Spinal cord (tissue), 10 donors: ENCODE data around the gene NOS1AP. TPM values are rescaled to one million over a fixed set of nuclear protein-coding genes. Genes with fewer than 3 reads are reported as not detected.

Source experiments
- DNase-seq, 6 donors: peaks; one replicate each; pipeline versions ENCODE4 v3.0.0 to v3.0.0-alpha.2; 2013 to 2015; ENCODE audit warnings: low spot score in 6 of 6, low read depth in 4 of 6
- H3K27ac ChIP-seq: one replicate; pipeline ENCODE4 v1.5.1; 2013; ENCODE audit warnings: low read depth, low read length, control low read depth
- H3K27me3 ChIP-seq: one replicate; pipeline ENCODE4 v1.6.1; 2013; ENCODE audit warnings: low read length; ENCODE audit not compliant: control insufficient read depth, insufficient read depth
- H3K36me3 ChIP-seq: one replicate; pipeline ENCODE4 v1.6.1; 2013; ENCODE audit warnings: low read length; ENCODE audit not compliant: control insufficient read depth, insufficient read depth
- H3K4me1 ChIP-seq: one replicate; pipeline ENCODE4 v1.6.1; 2013; ENCODE audit warnings: low read length; ENCODE audit not compliant: control insufficient read depth, insufficient read depth
- H3K4me3 ChIP-seq: one replicate; pipeline ENCODE4 v1.5.1; 2013; ENCODE audit warnings: low read depth, low read length, control low read depth
- H3K9me3 ChIP-seq: one replicate; pipeline ENCODE4 v1.6.1; 2013; ENCODE audit warnings: low read length; ENCODE audit not compliant: control insufficient read depth, insufficient read depth
- WGBS: methylation state at CpG from one replicate; pipeline ENCODE4 v1.1.5; 2013; ENCODE audit warnings: missing lambda C conversion rate; ENCODE audit not compliant: insufficient coverage; 5-methylcytosine and 5-hydroxymethylcytosine counted together
- polyA plus RNA-seq, 2 donors: library from polyadenylated mRNA; unstranded; fragments of 120-200 nt; gene quantifications; one replicate each; pipeline ENCODE4 v1.2.1, GENCODE V29; 2013; ENCODE audit not compliant: insufficient read length in 2 of 2
- total RNA-seq, 2 donors: library from RNA; depleted of rRNA in 1 of 2; stranded (reverse); fragments of 120-200 nt in 1 of 2; fragments of >200 nt in 1 of 2; gene quantifications; one replicate each; pipeline versions ENCODE4 v1.2.3 to v1.2.4, GENCODE V29; 2013 to 2014
- donor health status: healthy.

Gene NOS1AP
- total and polyA plus RNA-seq, 4 donors, result 4.2 to 9.9 (median 8.1) TPM

GRCh38 chr1:162370721-162371120, 301.2 kb downstream of the NOS1AP start:
- Histone ChIP-seq H3K9me3 (no peaks in the 10 kb centered on the region), H3K27ac (no peak overlapping the region), H3K4me1 (peaks cover 17% of the 10 kb centered on the region), H3K27me3 (no peaks in the 10 kb centered on the region), H3K4me3 (no peak overlapping the region), H3K36me3 (peaks cover 20% of the 10 kb centered on the region)
- 80% methylated on average over 1 of the region's 3 CpGs for WGBS
- no peak for DNase-seq

- DNase-seq, result no peak
- Histone ChIP-seq H3K9me3 (no peaks in the 10 kb centered on the region), H3K27ac (no peak overlapping the region), H3K4me1 (peaks cover 17% of the 10 kb centered on the region), H3K27me3 (no peaks in the 10 kb centered on the region), H3K36me3 (peaks cover 20% of the 10 kb centered on the region), H3K4me3 (no peak overlapping the region)
- no CpG with 5 or more reads among the region's 6 CpGs for WGBS
Measured at GRCh38 chr1:162371611-162372010, 302.1 kb downstream of the NOS1AP start.

- no peaks in the 10 kb centered on the region for H3K9me3 ChIP-seq
- H3K4me1 ChIP-seq, result peaks cover 17% of the 10 kb centered on the region
- H3K27me3 ChIP-seq, result no peaks in the 10 kb centered on the region
- WGBS, result 78% methylated on average over 10 of the region's 13 CpGs
- H3K4me3 ChIP-seq, result no peak overlapping the region
- peaks cover 12% of the 10 kb centered on the region for H3K36me3 ChIP-seq
- H3K27ac ChIP-seq, result no peak overlapping the region
- no peak for DNase-seq
Measured at GRCh38 chr1:162372159-162373071, 302.9 kb downstream of the NOS1AP start.

GRCh38 chr1:162373072-162373427, 303.6 kb downstream of the NOS1AP start:
- Histone ChIP-seq H3K9me3 (no peaks in the 10 kb centered on the region), H3K4me1 (peaks cover 17% of the 10 kb centered on the region), H3K4me3 (no peak overlapping the region), H3K27ac (no peak overlapping the region), H3K36me3 (peaks cover 8% of the 10 kb centered on the region), H3K27me3 (no peaks in the 10 kb centered on the region)
- no CpG with 5 or more reads among the region's 1 CpG for WGBS
- DNase-seq, result no peak

GRCh38 chr1:162373541-162374260, 304.2 kb downstream of the NOS1AP start:
- no peak overlapping the region for H3K27ac ChIP-seq
- peaks cover 8% of the 10 kb centered on the region for H3K36me3 ChIP-seq
- H3K4me1 ChIP-seq, result peaks cover 17% of the 10 kb centered on the region
- no peak overlapping the region for H3K4me3 ChIP-seq
- H3K9me3 ChIP-seq, result no peaks in the 10 kb centered on the region
- DNase-seq, result no peak
- WGBS, result 83% methylated on average over 7 of the region's 8 CpGs
- H3K27me3 ChIP-seq, result no peaks in the 10 kb centered on the region

- DNase-seq, result no peak
- Histone ChIP-seq H3K36me3 (peaks cover 8% of the 10 kb centered on the region), H3K4me3 (no peak overlapping the region), H3K9me3 (no peaks in the 10 kb centered on the region), H3K27me3 (no peaks in the 10 kb centered on the region), H3K4me1 (peaks cover 17% of the 10 kb centered on the region), H3K27ac (no peak overlapping the region)
- WGBS, result 88% methylated on average over 5 of the region's 9 CpGs
Measured at GRCh38 chr1:162374406-162374805, 304.9 kb downstream of the NOS1AP start.

- Histone ChIP-seq H3K27me3 (no peaks in the 10 kb centered on the region), H3K4me1 (peaks cover 17% of the 10 kb centered on the region), H3K9me3 (no peaks in the 10 kb centered on the region), H3K36me3 (peaks cover 4% of the 10 kb centered on the region), H3K27ac (no peak overlapping the region), H3K4me3 (no peak overlapping the region)
- 90% methylated on average over 6 of the region's 8 CpGs for WGBS
- no peak for DNase-seq
Measured at GRCh38 chr1:162375463-162375862, 306.0 kb downstream of the NOS1AP start.

- no peaks in the 10 kb centered on the region for H3K9me3 ChIP-seq
- H3K4me1 ChIP-seq, result peaks cover 17% of the 10 kb centered on the region
- no peaks in the 10 kb centered on the region for H3K27me3 ChIP-seq
- H3K27ac ChIP-seq, result no peak within 1 kb of the TSS
- peaks cover 4% of the 10 kb centered on the region for H3K36me3 ChIP-seq
- H3K4me3 ChIP-seq, result no peak within 1 kb of the TSS
- no peak for DNase-seq
- WGBS, result 100% methylated on average over 3 of the region's 5 CpGs
Measured at GRCh38 chr1:162376691-162377090, 307.2 kb downstream of the NOS1AP start, which contains the start of gene SPATA46. Gene SPATA46 (minus strand): TSS chr1:162376854. CDS start chr1:162376790, 64 bp downstream.

- no peak for DNase-seq
- WGBS, result 100% methylated on average over 1 of the region's 6 CpGs
- Histone ChIP-seq H3K9me3 (no peaks in the 10 kb centered on the region), H3K27me3 (no peaks in the 10 kb centered on the region), H3K27ac (no peak overlapping the region), H3K4me3 (no peak overlapping the region), H3K4me1 (peaks cover 3% of the 10 kb centered on the region), H3K36me3 (peaks cover 29% of the 10 kb centered on the region)
Measured at GRCh38 chr1:162380061-162380846, 310.8 kb downstream of the NOS1AP start.
